Mononuclear cell (primary cell): ENCODE measurements around the gene SDR42E2. TPM values are rescaled to one million over a fixed set of nuclear protein-coding genes. Genes with fewer than 3 reads are reported as not detected.

Experiments used
- H3K27me3 ChIP-seq: 2 replicates; pipeline ENCODE4 v1.6.0; 2011; ENCODE audit warnings: low read length, control low read depth; ENCODE audit not compliant: insufficient read depth
- H3K4me1 ChIP-seq: 2 replicates; pipeline ENCODE4 v1.5.1; 2011; ENCODE audit warnings: mild to moderate bottlenecking, low read length, control low read depth; ENCODE audit not compliant: insufficient read depth
- H3K4me3 ChIP-seq: 2 replicates; pipeline ENCODE4 v1.5.1; 2011; ENCODE audit warnings: mild to moderate bottlenecking, low read length, moderate library complexity
- H3K9me3 ChIP-seq: 2 replicates; pipeline ENCODE4 v1.5.1; 2011; ENCODE audit warnings: low read depth, mild to moderate bottlenecking, control low read depth, low read length
- total RNA-seq: library from RNA; depleted of rRNA; stranded (reverse); fragments of >200 nt; gene quantifications from one replicate; pipeline ENCODE4 v1.2.3, GENCODE V29; 2012

The SDR42E2 gene
- total RNA-seq, 1 donor, result 0.52 TPM

- Histone ChIP-seq H3K27me3 (no peaks in the 10 kb centered on the region), H3K4me3 (no peak overlapping the region), H3K4me1 (no peaks in the 10 kb centered on the region), H3K9me3 (no peaks in the 10 kb centered on the region)
These were observed 67.6 kb downstream of the SDR42E2 start for GRCh38 chr16:22229889-22230288.

- Histone ChIP-seq H3K9me3 (no peaks in the 10 kb centered on the region), H3K4me1 (no peaks in the 10 kb centered on the region), H3K4me3 (no peak overlapping the region), H3K27me3 (no peaks in the 10 kb centered on the region)
These were observed 70.2 kb downstream of the SDR42E2 start for GRCh38 chr16:22232277-22233036.

- no peaks in the 10 kb centered on the region for H3K9me3 ChIP-seq
- no peaks in the 10 kb centered on the region for H3K4me1 ChIP-seq
- no peaks in the 10 kb centered on the region for H3K27me3 ChIP-seq
- no peak overlapping the region for H3K4me3 ChIP-seq
These were observed 70.7 kb downstream of the SDR42E2 start for GRCh38 chr16:22233037-22233372.

- Histone ChIP-seq H3K4me3 (no peak overlapping the region), H3K9me3 (no peaks in the 10 kb centered on the region), H3K27me3 (no peaks in the 10 kb centered on the region), H3K4me1 (peaks cover 26% of the 10 kb centered on the region)
These were observed 73.8 kb downstream of the SDR42E2 start for GRCh38 chr16:22235839-22236745.

- Histone ChIP-seq H3K4me1 (peaks cover 33% of the 10 kb centered on the region), H3K27me3 (no peaks in the 10 kb centered on the region), H3K9me3 (no peaks in the 10 kb centered on the region), H3K4me3 (no peak overlapping the region)
These were observed 77.0 kb downstream of the SDR42E2 start for GRCh38 chr16:22239131-22239805.

GRCh38 chr16:22240023-22240710, 77.9 kb downstream of the SDR42E2 start:
- Histone ChIP-seq H3K9me3 (no peaks in the 10 kb centered on the region), H3K4me1 (peaks cover 33% of the 10 kb centered on the region), H3K4me3 (no peak overlapping the region), H3K27me3 (no peaks in the 10 kb centered on the region)

Other genes starting within 250 kb of the SDR42E2 start
- gene UQCRC2, start 209.1 kb upstream of the SDR42E2 start, total RNA-seq, result 202 TPM
- 0.10 TPM for gene PDZD9, start 161.4 kb upstream of the SDR42E2 start, total RNA-seq
- 3.8 TPM for gene MOSMO, start 154.4 kb upstream of the SDR42E2 start, total RNA-seq
- gene VWA3A, start 70.0 kb upstream of the SDR42E2 start, total RNA-seq, result 0.10 TPM
- 9.0 TPM for gene EEF2K, start 43.8 kb downstream of the SDR42E2 start, total RNA-seq
- gene POLR3E, start 134.9 kb downstream of the SDR42E2 start, total RNA-seq, result 112 TPM
- gene CDR2, start 212.1 kb downstream of the SDR42E2 start, total RNA-seq, result 89.8 TPM